NCI-H1436 (cell line): ENCODE measurements around the gene CBX6.
A peak's percentile ranks its signal among the peaks of the same experiment; 100 is the strongest.
"Not testable (repeated sequence)": the region's sequence is repeated elsewhere in the genome, so short reads cannot be mapped to it uniquely, and the experiment has no call there.

ENCODE experiments used
- DNase-seq: peaks from one replicate; lab custom pipeline; 2025; lab: John Stamatoyannopoulos, UW

Gene CBX6

DNA sequence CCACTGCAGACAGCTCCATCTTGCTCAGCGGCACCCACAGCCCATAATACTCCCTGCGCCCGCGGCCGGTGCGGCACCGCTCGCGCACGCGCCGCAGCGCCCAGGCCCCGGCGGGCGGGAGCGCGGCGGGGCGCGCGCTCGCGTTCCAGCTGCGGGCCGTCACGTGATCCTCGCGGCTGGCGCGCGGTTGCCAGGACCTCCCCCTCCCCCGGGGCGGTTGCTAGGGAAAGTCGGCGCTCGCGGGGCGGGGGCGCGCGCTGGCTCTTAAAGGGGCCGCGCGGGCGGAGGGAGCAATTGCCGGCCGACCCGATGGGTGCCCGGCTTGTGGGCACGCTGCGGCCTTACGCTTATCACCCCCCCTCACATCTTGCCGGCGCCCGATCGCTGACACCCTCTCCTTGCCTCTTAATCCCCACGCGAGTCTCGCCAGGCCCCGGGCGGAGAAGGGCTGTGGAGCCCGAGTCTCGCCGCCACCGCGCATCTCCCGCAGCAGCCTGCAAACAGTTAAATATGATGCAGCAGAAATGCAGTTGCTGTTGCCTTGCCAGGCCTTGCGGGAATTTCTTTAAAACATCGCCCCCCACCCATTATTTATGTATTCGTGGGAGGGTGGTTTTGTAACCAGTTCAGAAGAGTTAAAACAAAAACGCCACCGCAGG is at the start of gene CBX6:
Gene CBX6 (minus strand): TSS at position 45 of the 659 bp plus-strand sequence. CDS start 26 bp downstream, at position 19.
- peak; percentile 93 for DNase-seq

DNA sequence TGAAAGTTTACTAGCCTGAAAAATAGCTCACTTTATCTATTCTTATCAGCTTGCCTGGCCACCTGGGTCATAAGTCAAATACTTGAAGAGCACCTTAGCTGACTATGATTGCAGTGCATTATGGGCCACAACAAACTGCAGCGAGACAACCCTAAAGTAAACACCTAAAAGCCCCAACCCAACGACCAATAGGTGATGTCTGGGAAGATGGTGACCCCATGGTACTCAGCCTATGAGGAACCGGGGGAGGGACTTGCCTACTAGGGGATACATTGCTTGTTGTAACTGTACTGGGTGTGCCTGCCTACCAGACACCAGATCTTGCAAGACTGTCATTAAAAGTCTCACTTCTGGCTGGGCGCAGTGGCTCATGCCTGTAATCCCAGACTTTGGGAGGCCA is 49.8 kb upstream of the CBX6 start:
- no peak for DNase-seq

DNA sequence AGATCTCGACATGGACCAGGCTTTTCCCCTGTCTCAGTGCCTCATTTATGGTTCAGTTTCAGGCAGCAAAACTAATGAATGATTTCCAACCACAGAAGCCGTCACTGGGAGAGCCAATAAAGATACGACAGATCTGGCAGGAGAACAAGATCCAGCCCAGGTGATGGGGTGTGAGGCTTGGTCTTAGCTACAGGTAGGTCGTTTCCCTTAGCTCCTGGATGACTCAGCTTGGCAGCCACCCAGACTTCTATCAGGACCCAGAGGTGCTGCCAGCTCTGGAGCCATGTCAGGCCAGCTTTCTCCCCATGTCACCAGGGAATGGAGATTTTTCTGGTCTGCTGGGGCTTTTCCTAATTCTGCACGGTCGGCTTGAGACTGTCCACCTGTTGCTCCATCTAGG is 49.1 kb upstream of the CBX6 start:
- no peak for DNase-seq

DNA sequence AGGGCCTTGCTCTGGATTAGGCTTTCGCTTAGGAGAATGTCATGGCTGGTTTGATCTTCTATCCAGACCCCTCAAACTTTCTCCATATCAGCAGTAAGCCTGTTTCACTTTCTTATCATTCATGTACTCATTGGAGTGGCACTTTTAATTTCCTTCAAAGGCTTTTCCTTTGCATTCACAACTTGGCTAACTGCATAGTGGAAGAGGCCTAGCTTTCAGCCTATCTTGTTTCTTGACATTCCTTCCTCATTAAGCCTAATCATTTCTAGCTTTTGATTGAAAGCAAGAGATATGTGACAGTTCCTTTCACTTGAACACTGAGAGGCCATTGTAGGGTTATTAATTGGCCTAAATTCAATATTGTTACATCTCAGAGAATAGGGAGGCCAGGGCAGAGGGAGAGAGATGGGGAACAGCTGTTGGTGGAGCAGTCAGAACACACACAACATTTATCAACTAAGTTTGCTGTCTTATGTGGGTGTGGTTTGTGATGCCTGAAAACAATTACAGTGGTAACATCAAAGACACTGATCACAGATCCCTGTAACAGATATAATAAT is 47.7 kb upstream of the CBX6 start:
- DNase-seq: no peak

DNA sequence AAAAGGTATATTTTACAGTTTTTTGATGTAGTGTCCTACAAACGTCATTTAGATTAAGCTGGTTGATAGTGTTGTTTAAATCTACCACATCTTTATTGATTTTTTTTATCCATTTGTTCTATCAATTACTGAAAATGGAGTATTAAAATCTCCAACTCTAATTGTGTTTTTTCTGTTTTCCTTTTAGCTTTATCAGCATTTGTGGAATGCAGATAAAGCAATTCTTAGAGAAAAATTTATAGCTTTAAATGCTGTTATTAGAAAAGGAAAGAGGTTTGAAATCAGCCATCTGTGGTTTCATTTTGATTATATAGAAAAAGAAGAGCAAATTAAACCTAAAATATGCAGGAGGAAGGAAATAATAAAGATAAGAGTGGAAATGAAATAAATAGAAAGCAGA is 39.4 kb upstream of the CBX6 start:
- DNase-seq: no peak

DNA sequence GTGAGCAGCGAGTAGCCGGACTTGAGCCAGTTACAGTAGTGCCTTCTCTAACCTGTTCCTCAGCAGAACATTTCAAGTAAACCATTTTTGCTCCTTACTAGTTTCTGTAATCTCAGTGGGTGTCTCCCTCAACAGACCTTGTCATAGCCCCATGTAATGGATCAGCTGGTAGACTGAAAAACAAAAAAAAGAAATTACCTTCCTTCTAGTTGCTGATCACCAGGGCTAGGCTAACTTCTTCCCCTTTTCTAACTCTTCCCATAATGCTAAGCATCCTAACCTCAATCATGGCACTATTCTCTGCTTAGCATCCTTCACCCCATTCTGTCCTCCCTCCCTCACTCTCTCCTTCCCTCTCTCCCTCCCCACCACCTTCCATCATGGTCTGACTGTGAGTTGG is 35.8 kb upstream of the CBX6 start:
- DNase-seq: no peak

DNA sequence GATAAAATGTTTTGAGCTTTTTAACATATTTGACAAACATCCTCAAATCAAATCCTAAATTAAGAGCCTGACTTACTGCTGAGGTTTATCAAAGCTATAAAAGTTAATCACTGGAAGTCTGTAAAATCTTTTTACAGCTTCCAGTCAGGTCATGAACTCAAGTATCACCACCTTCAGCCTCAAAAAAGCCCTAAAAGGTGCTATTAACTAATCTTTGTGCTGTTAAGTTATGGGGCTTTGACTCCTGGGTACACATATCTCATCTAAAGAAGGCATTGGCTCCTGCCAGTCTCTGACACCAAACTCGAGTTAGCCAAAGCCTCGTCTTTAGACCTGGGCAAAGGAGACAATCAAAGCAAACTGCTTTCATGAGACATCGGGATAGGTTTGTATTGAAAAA is 34.0 kb upstream of the CBX6 start:
- DNase-seq: no peak

DNA sequence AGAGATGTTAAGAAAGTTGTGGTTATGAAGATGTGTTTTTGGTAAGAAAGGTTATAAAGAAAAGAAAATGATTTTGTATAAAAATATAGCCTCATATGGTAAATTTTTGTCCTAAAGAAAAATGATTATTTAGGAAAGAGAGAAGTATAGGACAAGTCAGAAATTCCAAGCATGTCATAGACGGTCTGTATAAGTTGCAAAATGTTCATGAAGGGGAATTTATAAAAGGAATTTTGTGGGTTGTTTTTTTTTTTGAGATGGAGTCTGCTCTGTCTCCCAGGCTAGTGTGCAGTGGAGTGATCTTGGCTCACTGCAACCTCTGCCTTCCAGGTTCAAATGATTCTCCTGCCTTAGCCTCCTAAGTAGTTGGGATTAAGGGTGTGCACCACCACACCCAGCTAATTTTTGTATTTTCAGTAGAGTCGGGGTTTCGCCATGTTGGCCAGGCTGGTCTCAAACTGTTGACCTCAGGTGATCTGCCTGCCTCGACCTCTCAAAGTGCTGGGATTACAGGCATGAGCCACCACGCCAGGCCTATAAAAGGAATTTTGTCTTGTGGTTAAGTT is 32.1 kb upstream of the CBX6 start:
- DNase-seq: not testable (repeated sequence)

DNA sequence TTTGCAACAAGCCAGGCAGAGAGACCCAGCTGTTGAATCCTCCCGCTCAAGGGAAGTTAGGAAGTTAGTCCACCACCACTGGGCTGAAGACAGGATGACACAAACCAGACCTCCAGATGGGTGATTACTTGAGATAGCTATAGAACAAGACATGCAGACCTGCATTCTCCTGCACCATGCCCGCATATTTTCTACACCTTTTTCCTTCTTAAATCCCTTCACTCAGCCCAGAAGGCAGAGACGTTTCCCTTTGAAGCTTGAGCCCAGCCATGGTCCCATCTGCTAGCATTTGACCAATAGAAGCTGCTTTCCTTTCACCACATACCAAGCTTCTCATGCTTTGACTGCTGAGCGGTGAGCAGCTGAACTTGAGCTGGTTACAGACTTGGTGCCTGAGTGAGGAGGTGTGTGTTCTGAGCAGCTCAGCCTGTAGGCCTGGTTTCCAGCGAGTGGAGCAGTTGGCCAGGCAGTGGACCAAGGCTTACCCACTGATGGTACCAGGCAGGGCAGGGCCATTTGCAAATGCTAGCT is 29.2 kb upstream of the CBX6 start:
- DNase-seq: no peak

DNA sequence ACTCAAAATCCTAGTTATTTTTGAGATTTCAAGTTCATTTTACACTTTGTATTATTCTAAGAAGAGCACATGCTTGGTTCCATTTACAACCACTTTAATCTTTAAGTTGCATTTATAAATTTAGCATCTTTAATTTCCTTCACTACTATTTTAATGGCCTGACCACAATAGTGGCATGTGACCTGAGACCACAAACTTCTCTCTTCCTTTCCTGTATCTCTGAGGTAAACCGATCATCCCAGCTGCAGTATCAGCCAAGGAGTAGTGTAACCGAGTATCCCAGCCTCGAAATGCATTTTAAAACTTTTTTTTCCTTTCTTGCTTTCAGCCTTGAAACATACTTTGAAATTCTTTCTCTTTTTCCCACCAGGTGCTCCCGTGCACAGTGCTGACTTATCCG is 28.7 kb upstream of the CBX6 start:
- no peak for DNase-seq

DNA sequence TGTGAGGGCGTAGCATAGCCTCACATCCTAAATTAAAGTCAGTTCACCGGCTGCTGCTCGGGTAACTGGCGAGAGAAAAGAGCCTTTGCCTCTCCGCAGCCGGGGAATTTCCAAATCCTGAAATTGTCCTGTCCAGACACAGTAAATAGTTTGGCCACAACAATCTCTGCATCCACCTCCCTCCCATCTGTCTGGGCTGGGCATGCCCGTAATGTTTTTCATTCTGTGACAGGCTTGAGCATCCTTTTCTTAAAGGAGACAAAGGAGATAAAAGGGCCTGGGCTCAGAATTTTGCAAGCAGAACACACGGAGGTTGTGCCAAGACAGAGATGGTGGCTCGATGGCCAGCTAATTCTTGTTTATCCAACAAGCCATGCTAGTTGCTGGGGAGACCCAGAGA is 19.2 kb upstream of the CBX6 start:
- no peak for DNase-seq

DNA sequence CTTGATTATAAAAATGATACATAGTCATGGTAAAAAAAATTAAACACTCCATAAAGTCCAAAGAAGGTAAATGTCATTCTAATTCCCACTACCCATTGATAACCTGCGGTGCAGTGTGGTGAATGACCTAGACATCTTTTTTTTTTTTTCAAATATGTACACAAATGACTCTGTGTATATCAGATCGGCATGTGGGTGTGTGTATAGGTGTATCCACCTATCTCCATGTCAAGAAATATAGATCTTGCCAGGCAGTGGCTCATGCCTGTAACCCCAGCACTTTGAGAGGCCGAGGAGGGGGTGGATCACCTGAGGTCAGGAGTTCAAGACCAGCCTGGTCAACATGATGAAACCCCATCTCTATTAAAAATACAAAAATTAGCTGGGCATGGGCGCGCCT is 18.4 kb upstream of the CBX6 start:
- no peak for DNase-seq

DNA sequence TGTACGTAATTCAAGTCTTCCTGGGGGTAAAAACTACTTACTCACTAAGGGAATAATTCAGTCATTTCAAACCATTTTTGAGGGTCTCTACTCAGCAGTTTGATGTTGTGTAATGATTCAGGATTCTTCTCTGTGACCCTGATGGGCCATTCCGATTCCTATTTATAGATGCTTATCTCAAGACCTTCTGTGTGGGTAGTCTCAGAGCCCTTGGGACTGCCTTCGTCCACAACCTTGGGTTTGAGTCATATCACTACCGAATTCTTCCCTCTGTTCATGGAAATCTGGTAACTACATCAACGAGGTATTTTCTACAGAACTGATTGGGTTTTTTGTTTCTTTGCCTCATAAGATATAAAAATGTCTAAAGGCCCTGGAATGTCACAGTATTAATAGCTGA is 14.3 kb upstream of the CBX6 start:
- DNase-seq: no peak

DNA sequence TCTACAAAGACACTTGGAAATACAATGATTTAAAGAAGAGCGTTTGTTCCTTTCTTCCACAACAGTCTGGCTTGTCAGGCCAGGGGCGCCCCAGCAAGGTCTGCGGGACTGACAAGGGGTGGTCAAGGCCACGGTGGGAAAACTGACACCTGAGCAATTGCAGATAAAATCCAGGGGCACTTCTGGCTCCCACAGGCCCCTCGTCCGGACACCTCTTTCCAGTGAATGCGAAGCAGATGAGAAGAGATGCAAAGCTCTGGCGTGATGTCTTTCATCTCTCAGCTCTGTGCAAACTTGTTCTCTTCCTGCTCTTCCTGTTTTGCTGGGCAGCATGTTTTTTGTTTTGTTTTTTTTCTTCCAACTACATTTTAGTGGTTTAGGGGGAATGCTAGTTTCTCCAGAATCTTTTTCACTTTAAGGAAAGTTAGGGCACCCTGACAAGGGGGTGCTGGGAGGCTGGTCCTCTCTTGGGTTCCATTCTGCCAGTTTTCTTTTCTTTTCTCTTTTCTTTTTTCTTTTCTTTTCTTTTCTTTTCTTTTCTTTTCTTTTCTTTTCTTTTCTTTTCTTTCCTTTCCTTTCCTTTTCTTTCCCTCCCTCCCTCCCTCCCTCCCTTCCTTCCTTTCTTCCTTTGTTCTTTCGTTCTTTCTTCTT is 11.1 kb upstream of the CBX6 start:
- DNase-seq: no peak

DNA sequence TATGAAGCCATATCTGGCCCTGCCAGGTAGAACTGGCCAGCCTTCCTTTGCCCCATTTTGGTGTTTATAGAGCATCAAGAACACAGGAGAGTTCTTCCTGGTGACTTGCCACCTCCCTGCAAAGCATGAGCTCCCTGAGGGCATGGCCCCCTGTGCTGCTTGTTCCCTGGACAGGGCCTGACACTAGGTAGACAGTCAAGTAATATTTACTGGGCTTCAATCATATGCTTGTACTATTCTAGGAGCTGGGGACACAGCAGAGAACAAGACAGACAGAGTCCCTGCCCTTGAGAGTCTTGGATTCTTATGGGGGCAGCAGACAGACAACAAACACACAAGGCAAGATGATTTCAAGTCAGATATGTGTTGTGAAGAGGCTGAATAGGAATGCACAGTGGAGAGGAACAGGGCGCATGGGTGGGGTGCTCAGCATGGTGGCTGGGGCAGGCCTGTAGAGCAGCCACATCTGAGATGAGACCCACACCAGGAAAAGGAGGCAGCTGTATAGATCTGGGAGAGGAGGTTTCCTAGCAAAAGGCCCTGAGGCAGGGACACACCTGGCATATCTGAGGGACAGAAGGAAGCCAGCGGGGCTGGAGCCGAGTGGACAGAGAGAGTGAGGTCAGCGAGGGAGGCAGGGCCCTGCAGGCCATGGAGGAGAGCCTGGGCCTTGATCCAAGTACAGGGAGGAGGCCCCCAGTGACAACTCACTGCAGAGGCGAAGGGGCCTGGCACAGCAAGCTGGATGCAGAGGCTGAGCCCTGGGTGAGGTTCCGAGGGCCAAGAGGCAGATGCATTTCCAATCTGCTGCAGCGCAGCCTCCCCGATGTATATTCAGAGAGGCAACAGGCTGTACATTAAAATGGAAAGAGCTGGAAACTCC is 10.2 kb upstream of the CBX6 start:
- no peak for DNase-seq

DNA sequence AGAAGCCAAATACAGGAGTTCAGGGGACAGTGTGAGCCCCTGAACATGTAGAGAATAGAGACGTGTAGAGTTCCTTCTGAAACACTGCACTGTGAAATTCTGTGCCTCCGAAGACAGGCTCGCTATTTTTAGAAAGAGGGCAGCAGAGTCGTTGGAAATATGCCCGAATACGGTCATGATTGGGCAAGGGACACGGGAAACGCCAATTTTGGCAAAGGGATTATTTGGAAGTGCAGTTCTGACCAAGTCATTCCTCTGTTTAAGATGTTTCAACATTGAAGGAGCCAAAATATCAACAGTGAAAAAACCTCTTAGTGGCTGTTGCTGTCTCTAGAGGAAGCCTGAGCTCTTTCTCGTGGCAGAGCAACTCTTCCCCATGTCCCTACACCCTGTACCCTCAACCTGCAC is 9.5 kb upstream of the CBX6 start:
- no peak for DNase-seq

DNA sequence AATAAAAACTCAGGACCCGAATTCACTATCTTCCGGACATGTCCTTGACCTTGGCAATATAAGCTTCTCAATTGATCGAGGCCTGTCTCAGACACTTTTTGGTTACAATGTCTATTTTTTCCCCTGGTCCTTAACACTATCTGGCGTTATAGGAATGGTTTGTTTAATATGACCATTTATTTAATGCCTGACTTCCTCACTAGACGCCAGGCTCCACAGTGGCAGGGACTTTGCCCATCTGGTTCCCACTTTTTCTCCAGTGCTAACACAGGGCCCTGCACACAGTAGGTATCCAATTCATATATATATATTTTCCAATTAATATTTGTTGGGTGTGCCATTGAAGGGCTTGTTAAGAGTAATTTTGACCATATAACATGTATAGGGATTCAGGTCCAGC is 7.9 kb upstream of the CBX6 start:
- DNase-seq: no peak

DNA sequence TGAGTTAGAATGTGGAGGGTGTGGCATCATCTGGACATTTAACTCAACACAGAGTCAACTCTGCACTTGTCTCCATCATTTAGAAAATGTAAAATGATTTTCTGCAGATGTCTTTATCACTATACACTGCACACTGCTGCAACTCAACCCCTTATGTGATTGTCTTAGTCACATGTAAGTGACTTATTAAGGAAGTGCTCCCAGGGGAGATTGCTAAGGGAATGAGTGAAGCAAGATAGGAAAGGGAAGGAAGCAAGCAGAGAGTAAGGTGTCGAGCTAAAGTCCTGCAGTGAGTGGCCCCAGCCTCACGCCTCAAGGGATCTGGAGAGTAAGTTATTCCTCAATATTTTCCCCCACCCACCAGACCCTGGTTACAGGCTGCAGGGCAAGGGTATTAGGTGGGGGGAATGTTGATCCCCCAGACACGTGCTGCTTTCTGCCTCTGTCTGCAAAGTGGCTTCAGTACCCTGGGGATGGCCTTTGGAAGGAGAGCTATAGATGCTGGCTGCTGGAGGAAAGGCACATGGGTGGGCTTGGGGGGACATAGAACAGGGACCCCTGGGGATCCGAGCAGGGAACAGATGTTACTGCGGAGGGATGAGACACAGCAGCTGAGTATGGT is 7.2 kb upstream of the CBX6 start:
- DNase-seq: peak; percentile 35

DNA sequence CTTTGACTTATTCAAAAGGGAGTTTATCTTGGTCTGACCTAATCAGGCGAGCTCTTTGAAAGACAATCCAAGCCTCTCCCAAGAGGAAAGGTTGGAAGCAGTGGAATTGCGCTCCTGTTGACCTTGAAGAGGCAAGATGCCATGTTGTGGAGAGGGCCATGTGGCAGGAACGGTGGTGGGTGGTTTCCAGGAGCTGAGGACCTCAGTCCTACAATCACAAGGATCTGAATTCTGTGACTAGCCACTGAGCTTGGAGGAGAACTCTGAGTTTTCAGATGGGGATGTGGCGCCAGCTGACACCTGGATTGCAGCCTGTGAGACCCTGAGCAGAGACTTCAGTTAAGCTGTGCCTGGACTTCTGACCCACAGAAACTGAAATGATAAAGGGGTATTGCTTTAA is 6.0 kb upstream of the CBX6 start:
- DNase-seq: no peak

DNA sequence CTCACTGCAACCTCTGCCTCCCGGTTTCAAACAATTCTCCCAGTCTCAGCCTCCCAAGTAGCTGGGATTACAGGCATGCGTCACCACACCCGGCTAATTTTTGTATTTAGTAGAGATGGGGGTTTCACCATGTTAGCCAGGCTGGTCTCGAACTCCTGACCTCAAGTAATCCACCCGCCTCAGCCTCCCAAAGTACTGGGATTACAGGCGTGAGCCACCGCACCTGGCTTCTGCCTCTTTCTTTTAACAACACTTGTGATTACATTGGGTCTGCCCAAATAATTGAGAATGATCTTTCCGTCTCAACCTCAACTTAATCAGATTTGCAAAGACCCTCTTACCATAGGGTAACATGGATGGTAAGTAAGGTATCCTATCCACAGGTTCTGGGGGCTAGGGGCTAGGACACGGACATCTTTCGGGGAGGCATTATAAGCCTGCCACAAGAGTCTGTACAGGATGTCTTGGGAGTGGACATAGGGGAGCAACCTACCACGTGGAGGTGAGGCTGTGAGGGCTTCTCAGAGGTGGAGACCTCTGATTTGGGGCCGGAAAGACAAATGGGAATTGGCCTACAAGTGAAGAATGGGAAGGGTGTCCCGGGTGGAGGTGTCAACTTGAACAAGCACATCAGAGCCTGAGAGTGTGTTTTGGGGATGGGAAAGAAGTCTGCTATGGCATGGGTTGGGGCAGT is 2.7 kb upstream of the CBX6 start:
- no peak for DNase-seq
